ENCODE data around the gene TJP3.

The TJP3 gene

GRCh38 chr19:3788996-3789778, 81.0 kb downstream of the TJP3 start:
- no peak for DNase-seq

GRCh38 chr19:3790209-3790734, 82.1 kb downstream of the TJP3 start:
- DNase-seq, result no peak

GRCh38 chr19:3790941-3791340, 82.8 kb downstream of the TJP3 start:
- no peak for DNase-seq

DNA sequence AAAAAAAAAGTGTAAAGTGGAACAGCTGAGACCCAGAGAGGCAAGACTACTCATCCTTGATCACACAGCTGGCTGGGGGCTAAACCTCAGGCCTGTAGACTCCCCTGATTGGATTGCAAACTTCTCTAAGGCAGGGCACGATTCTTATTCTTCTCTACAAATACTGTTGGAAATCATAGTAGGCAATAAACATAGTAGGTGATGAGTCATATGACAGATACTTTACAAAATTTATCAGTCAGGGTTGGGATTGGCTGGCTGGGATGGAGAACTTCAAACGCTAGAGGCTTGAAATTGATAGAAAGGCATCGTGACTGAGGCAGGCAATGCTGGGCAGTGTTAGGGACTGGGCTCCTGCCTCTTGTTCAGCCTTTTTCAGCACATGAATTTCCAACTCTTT, 83.9 kb downstream of the TJP3 start:
- no peak for DNase-seq

GRCh38 chr19:3793799-3794198, 85.6 kb downstream of the TJP3 start:
- no peak for DNase-seq

DNA sequence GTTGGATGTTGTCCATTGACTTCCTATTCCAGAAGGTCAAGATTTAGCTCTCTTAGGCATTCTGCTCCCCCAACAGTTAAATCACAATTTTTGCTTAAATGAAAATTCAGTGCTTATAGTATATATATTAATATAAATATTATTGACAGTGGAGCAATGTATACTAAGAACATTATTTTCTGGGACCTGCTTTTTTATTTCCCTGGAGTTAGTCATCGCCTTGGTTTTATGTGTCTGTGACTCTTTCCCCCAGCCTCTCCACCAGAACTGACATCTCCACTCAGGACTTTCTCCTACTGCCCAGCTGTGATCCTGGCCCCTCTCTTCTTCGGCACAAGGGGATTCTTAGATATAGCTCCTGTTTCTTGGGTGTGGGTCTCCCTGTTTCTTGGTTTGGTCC, 88.2 kb downstream of the TJP3 start:
- DNase-seq, result no peak

DNA sequence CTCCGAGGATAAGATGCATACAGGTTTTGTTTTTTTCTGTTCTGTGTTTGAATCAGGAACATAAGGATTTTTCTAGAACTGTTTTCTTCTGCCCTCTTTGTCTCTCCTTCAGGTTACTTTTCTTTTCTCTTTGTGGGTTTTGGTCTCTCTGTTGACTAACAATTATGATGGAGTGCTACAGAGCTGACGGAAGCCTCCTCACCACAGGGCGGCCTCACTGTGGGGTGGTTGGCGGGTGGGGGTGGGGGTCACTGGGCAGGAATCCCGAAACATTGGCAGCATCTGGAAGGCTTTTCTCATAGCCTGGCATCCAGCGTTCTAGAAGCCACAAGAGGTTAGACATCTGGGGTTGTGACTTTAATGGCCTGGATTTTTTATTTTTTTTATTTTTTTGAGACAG, 90.0 kb downstream of the TJP3 start:
- no peak for DNase-seq
